Heart right ventricle (tissue), 16 donors: ENCODE measurements around the gene CEP112. TPM values are rescaled to one million over a fixed set of nuclear protein-coding genes. Genes with fewer than 3 reads are reported as not detected.

Experiments
- ATAC-seq, 8 donors: fragments of 200-7000 bp; cut with Tn5 transposase; one replicate each; pipeline ENCODE4 v1.9.1; 2020; ENCODE audit warnings: mild to moderate bottlenecking in 8 of 8, moderate library complexity in 8 of 8, moderate number of reproducible peaks in 1 of 8
- DNase-seq, 2 donors: peaks; one replicate each; pipeline ENCODE4 v3.0.0-alpha.2; 2020
- H3K27ac ChIP-seq, 10 donors: fragments of 200-600 bp; sonication (generic) in 2 of 10; one replicate each; pipeline versions ENCODE4 v1.5.0 to v1.8.0; 2020 to 2022; ENCODE audit warnings: mild to moderate bottlenecking in 3 of 10
- H3K27me3 ChIP-seq, 7 donors: fragments of 200-600 bp; one replicate each; pipeline ENCODE4 v1.8.0; 2021 to 2022; ENCODE audit warnings: mild to moderate bottlenecking in 2 of 7
- H3K36me3 ChIP-seq, 9 donors: fragments of 200-600 bp; sonication (generic) in 1 of 9; one replicate each; pipeline versions ENCODE4 v1.5.0 to v1.8.0; 2020 to 2022; ENCODE audit warnings: mild to moderate bottlenecking in 2 of 9
- H3K4me1 ChIP-seq, 9 donors: fragments of 200-600 bp; sonication (generic) in 1 of 9; one replicate each; pipeline versions ENCODE4 v1.5.0 to v1.8.0; 2020 to 2022; ENCODE audit warnings: mild to moderate bottlenecking in 4 of 9
- H3K4me3 ChIP-seq, 10 donors: fragments of 200-600 bp; sonication (generic) in 2 of 10; one replicate each; pipeline versions ENCODE4 v1.5.0 to v1.8.0; 2020 to 2022; ENCODE audit warnings: mild to moderate bottlenecking in 7 of 10, moderate library complexity in 2 of 10
- H3K9me3 ChIP-seq, 11 donors: fragments of 200-600 bp in 10 of 11; sonication (generic) in 2 of 11; one replicate each; pipeline versions ENCODE4 v1.5.0 to v1.8.0; 2013 to 2022; ENCODE audit warnings: mild to moderate bottlenecking in 2 of 11, control low read depth in 1 of 11, moderate library complexity in 1 of 11
- WGBS, 2 donors: extraction: QIAGEN DNeasy Blood & Tissue Kit; methylation state at CpG; one replicate each; pipeline ENCODE4 v1.1.7; 2013; ENCODE audit warnings: inconsistent platforms in 1 of 2; 5-methylcytosine and 5-hydroxymethylcytosine counted together
- intact Hi-C, 10 donors: fragments of 100-400 bp; cut with DNase I; formaldehyde crosslinking; loops; one replicate each; pipeline versions ENCODE4 v1.11.1 to v1.14.2; 2022
- polyA plus RNA-seq, 2 donors: library from polyadenylated mRNA; stranded (reverse); fragments of 200-250 nt; gene quantifications; one replicate each; pipeline ENCODE4 v1.2.3, GENCODE V29; 2013
- total RNA-seq, 10 donors: library from RNA; stranded (reverse); fragmentation: NEBNext Ultra II Directional in 3 of 10; extraction: Animal tissue kit (Norgen Biotek cat#: 25700) in 3 of 10; gene quantifications; one replicate each; pipeline versions ENCODE4 v1.2.1 to v1.2.4, GENCODE V29; 2021 to 2023
- TF ChIP-seq, protein P1 (sequence below), 9 donors: fragments of 200-600 bp; sonication (generic) in 2 of 9; IDR thresholded peaks; one replicate each; pipeline versions ENCODE4 v1.5.0 to v1.8.0; 2021 to 2022; ENCODE audit warnings: antibody characterized with exemption in 9 of 9, mild to moderate bottlenecking in 5 of 9, moderate library complexity in 1 of 9
- donor health status: Arrhythmogenic right ventricular cardiomyopathy.
- donor health status: ischemic (EF 13 %, LVEDD 7.1; RV severe dilation, severe dysfunction).
- donor health status: healthy with polysubstance abuse.
- donor health status: DM: no; HTN: yes; CAD: no.
- donor health status: DM: no; HTN: no; CAD: no.
- donor health status: ischemic (EF 25% LVEDD 6.9; RV normal size, moderate dysfunction).
- donor health status: ischemic (EF 25% LVEDD 5.7; RV mildly dilated, moderate dysfunction).
- donor health status: healthy.
- donor health status: DM: yes; HTN: yes; CAD: no.
- donor health status: Ischemic cardiomyopathy.
- donor health status: ischemic (EF 35%, LVEDD 5.7; RV mildly dilated, moderate dysfunction).
- donor health status: nonischemic (EF 11% LVEDD 7.7; RV severe dilation, severe dysfunction).
- donor health status: DM: yes; HTN: yes; CAD: no.
- donor health status: PGD.
- donor health status: ischemic (EF 29% LVEDD 5.4; RV normal size, mild dysfunction).
- donor health status: nonischemic (EF 23%, LVEDD 6.1; RV moderate dilation, normal function).

Gene CEP112
- total and polyA plus RNA-seq, 12 donors = 6.7 to 30.0 (median 16.3) TPM

GRCh38 chr17:65776890-65777289 lies 415.0 kb downstream of the CEP112 start:
- DNase-seq (no peak), ATAC-seq (no peak)
- Histone ChIP-seq H3K4me3 (no peak overlapping the region), H3K27me3 (no peaks in the 10 kb centered on the region), H3K9me3 (peaks cover 0 to 8% (median 0%) of the 10 kb centered on the region in 11 donors), H3K36me3 (no peaks in the 10 kb centered on the region), H3K4me1 (peaks cover 0 to 12% (median 0%) of the 10 kb centered on the region in 9 donors), H3K27ac (no peak overlapping the region)
- TF ChIP-seq, protein P1, sequence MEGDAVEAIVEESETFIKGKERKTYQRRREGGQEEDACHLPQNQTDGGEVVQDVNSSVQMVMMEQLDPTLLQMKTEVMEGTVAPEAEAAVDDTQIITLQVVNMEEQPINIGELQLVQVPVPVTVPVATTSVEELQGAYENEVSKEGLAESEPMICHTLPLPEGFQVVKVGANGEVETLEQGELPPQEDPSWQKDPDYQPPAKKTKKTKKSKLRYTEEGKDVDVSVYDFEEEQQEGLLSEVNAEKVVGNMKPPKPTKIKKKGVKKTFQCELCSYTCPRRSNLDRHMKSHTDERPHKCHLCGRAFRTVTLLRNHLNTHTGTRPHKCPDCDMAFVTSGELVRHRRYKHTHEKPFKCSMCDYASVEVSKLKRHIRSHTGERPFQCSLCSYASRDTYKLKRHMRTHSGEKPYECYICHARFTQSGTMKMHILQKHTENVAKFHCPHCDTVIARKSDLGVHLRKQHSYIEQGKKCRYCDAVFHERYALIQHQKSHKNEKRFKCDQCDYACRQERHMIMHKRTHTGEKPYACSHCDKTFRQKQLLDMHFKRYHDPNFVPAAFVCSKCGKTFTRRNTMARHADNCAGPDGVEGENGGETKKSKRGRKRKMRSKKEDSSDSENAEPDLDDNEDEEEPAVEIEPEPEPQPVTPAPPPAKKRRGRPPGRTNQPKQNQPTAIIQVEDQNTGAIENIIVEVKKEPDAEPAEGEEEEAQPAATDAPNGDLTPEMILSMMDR (IDR thresholded peaks at IDR 0.05) = no peak
- WGBS, 2 donors = 80 to 84% methylated on average over 3 of the region's 3 CpGs
- intact Hi-C loops = no loop called here

DNA sequence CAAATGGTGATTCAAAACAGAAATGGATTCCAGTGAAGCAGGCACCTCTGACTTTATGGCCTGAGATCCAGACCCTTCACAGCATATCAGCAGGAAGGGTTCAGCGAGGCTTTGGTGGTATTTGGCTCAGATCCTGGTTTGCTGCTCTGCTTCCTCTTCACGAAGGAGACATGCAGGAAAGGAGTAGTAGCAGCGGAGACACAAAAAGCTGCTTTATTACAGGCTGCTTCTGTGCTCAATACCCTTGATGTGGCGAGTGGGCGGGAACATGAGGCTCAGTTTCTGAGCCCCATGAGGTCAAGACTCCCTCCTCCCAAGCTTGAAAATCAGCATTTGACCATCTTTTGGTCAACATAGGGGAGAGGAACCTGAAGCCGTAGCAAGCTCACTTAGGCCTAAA lies 417.1 kb downstream of the CEP112 start:
- Histone ChIP-seq H3K27me3 (no peaks in the 10 kb centered on the region), H3K9me3 (peaks cover 0 to 9% (median 0%) of the 10 kb centered on the region in 11 donors), H3K4me1 (peaks cover 0 to 12% (median 0%) of the 10 kb centered on the region in 9 donors), H3K36me3 (no peaks in the 10 kb centered on the region), H3K27ac (peak overlapping the region in 2 of 10 donors; percentile 2 to 54), H3K4me3 (no peak overlapping the region)
- TF ChIP-seq, protein P1 (IDR thresholded peaks at IDR 0.05) = no peak
- peak in 1 of 8 donors; percentile 53 for ATAC-seq
- DNase-seq = no peak
- intact Hi-C loops = no loop called here
- 51 to 55% methylated on average over 6 of the region's 6 CpGs for WGBS, 2 donors

DNA sequence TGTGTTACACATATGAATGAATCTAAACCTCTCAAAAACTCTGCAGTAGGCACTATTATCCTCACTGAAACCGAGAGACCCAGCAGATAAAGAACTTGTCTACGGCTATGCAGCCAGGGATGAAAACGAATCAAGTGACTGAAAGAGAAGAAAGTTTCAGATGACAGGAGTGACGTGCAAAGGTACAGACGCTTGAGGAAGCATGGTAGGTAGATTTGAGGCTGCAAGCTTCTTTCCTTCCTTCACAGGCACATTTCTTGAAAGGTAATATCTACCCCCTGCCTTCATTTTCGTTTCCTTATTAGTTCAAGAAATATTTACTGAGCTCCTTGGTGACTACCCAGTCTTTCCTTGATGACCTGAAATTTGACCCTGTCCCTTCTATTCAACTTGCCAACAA lies 418.9 kb downstream of the CEP112 start:
- Histone ChIP-seq H3K4me1 (peaks cover 0 to 12% (median 0%) of the 10 kb centered on the region in 9 donors), H3K36me3 (no peaks in the 10 kb centered on the region), H3K27me3 (no peaks in the 10 kb centered on the region), H3K4me3 (no peak overlapping the region), H3K9me3 (peaks cover 0 to 9% (median 0%) of the 10 kb centered on the region in 11 donors), H3K27ac (no peak overlapping the region)
- no peak for DNase-seq
- TF ChIP-seq, protein P1 (IDR thresholded peaks at IDR 0.05) = no peak
- 83% methylated on average over 6 of the region's 6 CpGs for WGBS, 2 donors
- ATAC-seq = no peak
- intact Hi-C loops = no loop called here

DNA sequence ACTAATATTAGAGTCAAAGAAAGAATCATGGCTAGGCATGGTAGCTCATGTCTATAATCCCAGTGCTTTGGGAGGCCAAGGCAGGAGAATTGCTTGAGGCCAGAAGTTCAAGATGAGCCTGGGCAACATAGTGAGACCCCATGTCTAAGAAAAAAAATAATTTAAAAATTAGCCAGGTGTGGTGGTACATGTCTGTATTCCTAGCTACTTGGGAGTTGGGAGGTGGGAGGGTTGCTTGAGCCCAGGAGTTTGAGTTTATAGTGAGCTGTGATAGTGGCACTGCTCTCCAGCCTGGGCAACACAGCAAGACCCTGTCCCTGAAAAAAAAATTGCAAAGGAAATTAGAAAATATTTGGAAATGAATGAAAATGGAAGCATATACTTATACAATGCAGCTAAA lies 420.2 kb downstream of the CEP112 start:
- H3K36me3 ChIP-seq = no peaks in the 10 kb centered on the region
- intact Hi-C loops = no loop called here
- H3K27ac ChIP-seq = no peak overlapping the region
- DNase-seq (no peak), ATAC-seq (no peak)
- peaks cover 0 to 12% (median 0%) of the 10 kb centered on the region in 9 donors for H3K4me1 ChIP-seq
- H3K27me3 ChIP-seq = no peaks in the 10 kb centered on the region
- no peak overlapping the region for H3K4me3 ChIP-seq
- TF ChIP-seq, protein P1 (IDR thresholded peaks at IDR 0.05) = no peak
- H3K9me3 ChIP-seq = peaks cover 0 to 9% (median 0%) of the 10 kb centered on the region in 11 donors
